Neural progenitor cell (in vitro differentiated cells): ENCODE results near the gene RELA.

Experiments used
- CTCF ChIP-seq: fragments of 200-600 bp; sonication (generic); IDR thresholded peaks from 2 replicates; pipeline ENCODE4 v1.5.1; 2017; ENCODE audit warnings: antibody characterized with exemption, mild to moderate bottlenecking
- EZH2 ChIP-seq: fragments of 200-600 bp; sonication (generic); IDR thresholded peaks from 2 replicates; pipeline ENCODE4 v1.6.1; 2017; ENCODE audit warnings: antibody characterized with exemption, mild to moderate bottlenecking, moderate library complexity
- EZH2phosphoT487 ChIP-seq: fragments of 200-600 bp; sonication (generic); IDR thresholded peaks from 2 replicates; pipeline ENCODE4 v1.6.1; 2017; ENCODE audit warnings: antibody characterized with exemption

- TF ChIP-seq CTCF (no peak), EZH2phosphoT487 (no peak), EZH2 (no peak)
Observed at GRCh38 chr11:65621460-65621859, 41.3 kb downstream of the RELA start.
